K562 (cell line): ENCODE measurements around the gene FBP1. TPM values are rescaled to one million over a fixed set of nuclear protein-coding genes. Genes with fewer than 3 reads are reported as not detected.
A peak's percentile ranks its signal among the peaks of the same experiment; 100 is the strongest.

ENCODE experiments used
- ADNP ChIP-seq: fragments of 200-800 bp; sonication (Bioruptor generic); IDR thresholded peaks from 2 replicates; pipeline ENCODE4 v1.6.1; 2016; ENCODE audit warnings: missing genetic modification characterization, missing compliant biosample characterization
- ATF1 ChIP-seq, 2 experiments: fragments of 450-650 bp in 1 of 2; IDR thresholded peaks; 2 replicates each; pipeline ENCODE4 v1.6.1; 2016; ENCODE audit warnings: missing compliant biosample characterization in 1 of 2, missing genetic modification characterization in 1 of 2
- CREBBP ChIP-seq: IDR thresholded peaks from one replicate; pipeline ENCODE4 v1.6.1; 2012; ENCODE audit warnings: low read depth, mild to moderate bottlenecking, control low read depth, inconsistent platforms, low read length
- HDAC3 ChIP-seq: fragments of 450-650 bp; IDR thresholded peaks from 2 replicates; pipeline ENCODE4 v1.6.1; 2018; ENCODE audit warnings: borderline replicate concordance, mild to moderate bottlenecking, moderate library complexity; ENCODE audit not compliant: partially characterized antibody
- MXI1 ChIP-seq: IDR thresholded peaks from 2 replicates; pipeline ENCODE4 v1.6.1; 2011; ENCODE audit warnings: low read depth, mild to moderate bottlenecking, improper control_type of control experiment, low read length
- NKRF ChIP-seq: fragments of 450-650 bp; IDR thresholded peaks from 2 replicates; pipeline ENCODE4 v1.6.1; 2016; ENCODE audit warnings: borderline replicate concordance
- RAD21 ChIP-seq, 2 experiments: fragments of 250-450 bp in 1 of 2; fragments of 450-650 bp in 1 of 2; sonication (Bioruptor Pico) in 1 of 2; formaldehyde crosslinking in 1 of 2; IDR thresholded peaks in 1 of 2; conservative IDR thresholded peaks in 1 of 2; 2 replicates each; pipeline versions ENCODE4 v1.4.0 to v1.8.0; 2020 to 2022; ENCODE audit warnings: mild to moderate bottlenecking in 2 of 2, moderate library complexity in 1 of 2
- SIN3A ChIP-seq, 2 experiments: fragments of 150-350 bp in 1 of 2; IDR thresholded peaks; 2 replicates each; pipeline ENCODE4 v1.6.1; 2011 to 2016; ENCODE audit warnings: borderline replicate concordance in 2 of 2, low read depth in 2 of 2, low read length in 2 of 2, mild to moderate bottlenecking in 2 of 2, moderate library complexity in 2 of 2; ENCODE audit not compliant: control insufficient read depth in 1 of 2
- SMC3 ChIP-seq: conservative IDR thresholded peaks from 2 replicates; pipeline ENCODE4 v1.6.1; 2011; ENCODE audit warnings: low read depth, low read length, improper control_type of control experiment; ENCODE audit not compliant: insufficient read depth
- STAG1 ChIP-seq: sonication (generic); formaldehyde crosslinking; IDR thresholded peaks from 2 replicates; pipeline ENCODE4 v1.5.0; 2020; ENCODE audit warnings: missing genetic modification reagents, borderline replicate concordance
- THRAP3 ChIP-seq: fragments of 450-650 bp; IDR thresholded peaks from 2 replicates; pipeline ENCODE4 v1.6.1; 2016; ENCODE audit warnings: mild to moderate bottlenecking, inconsistent platforms, borderline replicate concordance
- ZBTB1 ChIP-seq: sonication (generic); formaldehyde crosslinking; IDR thresholded peaks from 2 replicates; pipeline ENCODE4 v1.8.1; 2023; ENCODE audit warnings: missing genetic modification reagents, low read depth, mild to moderate bottlenecking, borderline replicate concordance
- ZNF444 ChIP-seq: fragments of 250-450 bp; sonication (Bioruptor Pico); IDR thresholded peaks from 2 replicates; pipeline ENCODE4 v1.4.0; 2020; ENCODE audit warnings: mild to moderate bottlenecking, moderate library complexity
- polyA plus RNA-seq, 8 experiments: library from polyadenylated mRNA; depleted of rRNA in 4 of 8; stranded (reverse) in 5 of 8; unstranded in 3 of 8; fragments of >200 nt; fragmentation: Nextera tagmentation in 2 of 8; fragmentation: Illumina TruSeq in 1 of 8; extraction: Ambion mirVana in 2 of 8; extraction: Trizol in 1 of 8; gene quantifications; 2 replicates each; pipeline versions ENCODE4 v1.2.1 to v1.2.3, GENCODE V29; 2011 to 2014; ENCODE audit warnings: inconsistent platforms in 1 of 8, missing spikeins in 1 of 8
- total RNA-seq, 7 experiments: library from RNA; depleted of rRNA in 6 of 7; stranded (reverse); fragments of >200 nt in 6 of 7; fragmentation: Illumina TruSeq in 2 of 7; extraction: Trizol in 2 of 7; gene quantifications; 2 replicates each; pipeline versions ENCODE4 v1.2.1 to v1.2.3, GENCODE V29; 2011 to 2021; ENCODE audit warnings: low replicate concordance in 1 of 7
- TF ChIP-seq, protein P1 (sequence below), 3 experiments: IDR thresholded peaks in 2 of 3; conservative IDR thresholded peaks in 1 of 3; 2 replicates each; pipeline ENCODE4 v1.5.1; 2011 to 2012; ENCODE audit warnings: low read length in 3 of 3, mild to moderate bottlenecking in 3 of 3, control low read depth in 2 of 3, improper control_type of control experiment in 1 of 3, inconsistent platforms in 1 of 3, low read depth in 1 of 3, mixed read lengths in 1 of 3, moderate library complexity in 1 of 3; ENCODE audit not compliant: insufficient read depth in 2 of 3
- TF ChIP-seq, protein P2 (sequence below): sonication (generic); formaldehyde crosslinking; IDR thresholded peaks from 2 replicates; pipeline ENCODE4 v1.8.0; 2022; ENCODE audit warnings: mild to moderate bottlenecking, missing genetic modification reagents

Gene FBP1
- total and polyA plus RNA-seq, 9 of the 15 experiments (the other 6 are each of a cell fraction or from before 2014, with no cell fraction given) = 0.24 TPM; not detected in 8

- TF ChIP-seq RAD21 (CRISPR knock-in tag; conservative IDR thresholded peaks at IDR 0.05 in 1 of 2, IDR thresholded peaks at IDR 0.05 in 1 of 2) (peak; percentile 83 to 90), ATF1 (CRISPR knock-in tag; IDR thresholded peaks at IDR 0.05) (no peak), ATF1 (tag; IDR thresholded peaks at IDR 0.05) (no peak), MXI1 (no peak), ADNP (tag) (no peak), SIN3A (IDR thresholded peaks at IDR 0.05; ENCODE audit: borderline replicate concordance in 2 of 2, control insufficient read depth in 1 of 2, low read depth in 2 of 2, low read length in 2 of 2) (no peak), HDAC3 (no peak), ZBTB1 (CRISPR knock-in tag) (no peak), CREBBP (no peak), SMC3 (peak; percentile 71), THRAP3 (no peak), STAG1 (peak; percentile 84; the same call in 1 of the 2 replicates), ZNF444 (CRISPR knock-in tag) (no peak), NKRF (no peak)
- TF ChIP-seq, protein P1, sequence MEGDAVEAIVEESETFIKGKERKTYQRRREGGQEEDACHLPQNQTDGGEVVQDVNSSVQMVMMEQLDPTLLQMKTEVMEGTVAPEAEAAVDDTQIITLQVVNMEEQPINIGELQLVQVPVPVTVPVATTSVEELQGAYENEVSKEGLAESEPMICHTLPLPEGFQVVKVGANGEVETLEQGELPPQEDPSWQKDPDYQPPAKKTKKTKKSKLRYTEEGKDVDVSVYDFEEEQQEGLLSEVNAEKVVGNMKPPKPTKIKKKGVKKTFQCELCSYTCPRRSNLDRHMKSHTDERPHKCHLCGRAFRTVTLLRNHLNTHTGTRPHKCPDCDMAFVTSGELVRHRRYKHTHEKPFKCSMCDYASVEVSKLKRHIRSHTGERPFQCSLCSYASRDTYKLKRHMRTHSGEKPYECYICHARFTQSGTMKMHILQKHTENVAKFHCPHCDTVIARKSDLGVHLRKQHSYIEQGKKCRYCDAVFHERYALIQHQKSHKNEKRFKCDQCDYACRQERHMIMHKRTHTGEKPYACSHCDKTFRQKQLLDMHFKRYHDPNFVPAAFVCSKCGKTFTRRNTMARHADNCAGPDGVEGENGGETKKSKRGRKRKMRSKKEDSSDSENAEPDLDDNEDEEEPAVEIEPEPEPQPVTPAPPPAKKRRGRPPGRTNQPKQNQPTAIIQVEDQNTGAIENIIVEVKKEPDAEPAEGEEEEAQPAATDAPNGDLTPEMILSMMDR (IDR thresholded peaks at IDR 0.05 in 2 of 3, conservative IDR thresholded peaks at IDR 0.05 in 1 of 3; ENCODE audit: insufficient read depth in 2 of 3, low read depth in 1 of 3, low read length in 3 of 3) = peak; percentile 77 to 78 (median 78)
- TF ChIP-seq, protein P2, sequence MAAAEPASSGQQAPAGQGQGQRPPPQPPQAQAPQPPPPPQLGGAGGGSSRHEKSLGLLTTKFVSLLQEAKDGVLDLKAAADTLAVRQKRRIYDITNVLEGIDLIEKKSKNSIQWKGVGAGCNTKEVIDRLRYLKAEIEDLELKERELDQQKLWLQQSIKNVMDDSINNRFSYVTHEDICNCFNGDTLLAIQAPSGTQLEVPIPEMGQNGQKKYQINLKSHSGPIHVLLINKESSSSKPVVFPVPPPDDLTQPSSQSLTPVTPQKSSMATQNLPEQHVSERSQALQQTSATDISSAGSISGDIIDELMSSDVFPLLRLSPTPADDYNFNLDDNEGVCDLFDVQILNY = no peak
These were observed 42.2 kb upstream of the FBP1 start (continued) for GRCh38 chr9:94681508-94681907.
